HG02610 (cell line): ENCODE data around the gene CYBA.

Source experiments
- ATAC-seq: cut with Tn5 transposase; IDR thresholded peaks from one replicate; pipeline ENCODE4 v1.9.1; 2021; ENCODE audit warnings: mild to moderate bottlenecking, moderate library complexity; ENCODE audit not compliant: unreplicated experiment

CYBA gene

DNA sequence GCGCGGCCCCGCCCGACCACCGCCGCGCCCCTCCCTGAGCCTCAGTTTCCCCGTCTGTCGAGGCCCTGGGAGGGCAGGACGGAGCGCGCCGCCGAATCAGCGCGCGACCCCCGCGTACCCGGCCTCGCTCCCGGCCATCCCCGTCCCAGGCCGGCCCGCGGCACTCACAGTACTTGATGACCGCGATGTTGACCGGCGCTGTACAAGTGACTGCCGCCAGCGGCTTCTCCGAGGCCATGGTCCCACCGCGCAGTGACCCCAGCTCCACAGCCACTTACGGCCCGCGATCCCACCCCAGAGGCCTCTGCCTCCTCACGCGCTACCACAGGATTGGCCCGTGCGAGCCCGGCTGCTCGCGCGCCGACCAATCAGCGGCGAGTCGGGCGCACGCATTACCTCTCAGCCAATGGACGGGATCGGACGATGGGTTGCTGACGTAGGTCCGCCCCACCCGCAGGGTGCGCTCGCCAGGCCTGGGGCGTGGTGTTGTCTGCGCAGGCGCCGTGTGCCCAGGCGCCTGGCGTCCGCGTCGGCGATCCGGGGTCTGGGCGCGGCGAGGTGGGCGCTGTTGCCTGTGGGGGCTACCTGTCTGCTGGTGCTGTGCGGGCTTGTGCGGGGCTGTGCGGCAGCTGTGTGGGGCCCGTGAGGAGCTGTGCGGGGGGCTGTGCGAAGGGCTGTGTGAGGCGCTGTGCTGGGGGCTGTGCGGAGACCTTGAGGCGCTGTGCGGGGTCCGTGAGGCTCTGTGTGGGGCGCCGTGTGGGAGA is 12.2 kb upstream of the CYBA start, which contains the start of gene MVD:
Gene MVD (minus strand): TSS at position 249 of the 764 bp plus-strand sequence. CDS start 11 bp downstream, at position 238.
- ATAC-seq, result peak; percentile 93

DNA sequence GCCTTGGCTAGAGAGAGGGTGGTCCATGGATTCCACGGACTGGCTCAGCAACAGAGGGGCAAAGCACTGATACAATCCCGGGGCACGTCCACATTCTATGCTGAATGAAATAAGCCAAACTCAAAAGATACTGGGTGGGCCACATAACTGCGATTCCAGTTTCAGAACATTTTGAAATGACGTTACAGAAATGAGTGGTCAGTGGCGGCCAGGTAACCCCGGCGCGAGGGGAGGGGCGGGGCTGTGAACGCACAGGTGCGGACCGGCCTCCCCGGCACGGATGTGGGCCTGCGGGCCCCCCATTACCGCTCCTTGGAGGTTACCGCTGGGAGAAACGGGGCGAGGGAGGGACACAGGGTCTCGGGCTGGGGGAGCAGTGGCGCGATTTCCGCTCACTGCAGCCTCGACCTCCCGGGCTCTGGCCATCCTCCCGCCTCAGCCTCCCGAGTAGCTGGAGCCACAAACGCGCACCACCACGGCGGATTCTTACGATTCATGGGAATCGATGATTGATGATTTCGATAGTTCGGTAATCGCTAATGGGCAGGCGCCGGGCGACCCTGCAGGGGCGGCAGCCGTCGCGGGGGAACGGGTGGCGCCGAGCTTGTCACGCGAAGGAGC is 11.5 kb upstream of the CYBA start:
- no peak for ATAC-seq

DNA sequence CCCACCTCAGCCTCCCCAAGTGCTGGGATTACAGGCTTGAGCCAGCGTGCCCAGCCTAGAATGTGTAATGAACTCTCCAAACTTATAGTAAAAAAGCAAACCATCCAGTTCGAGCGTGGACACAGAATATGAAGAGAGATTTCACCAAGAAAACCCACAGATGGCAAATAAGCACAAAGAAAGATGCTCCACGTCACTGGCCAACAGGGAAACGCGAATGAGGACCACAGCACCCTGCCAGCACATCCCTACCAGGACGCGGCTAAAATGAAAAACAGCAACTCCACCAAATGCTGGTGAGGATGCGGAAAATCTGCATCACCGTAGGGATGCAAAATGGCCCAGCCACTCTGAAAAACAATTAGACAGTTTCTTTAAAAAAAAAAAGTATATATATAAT is 10.6 kb upstream of the CYBA start:
- ATAC-seq, result no peak

DNA sequence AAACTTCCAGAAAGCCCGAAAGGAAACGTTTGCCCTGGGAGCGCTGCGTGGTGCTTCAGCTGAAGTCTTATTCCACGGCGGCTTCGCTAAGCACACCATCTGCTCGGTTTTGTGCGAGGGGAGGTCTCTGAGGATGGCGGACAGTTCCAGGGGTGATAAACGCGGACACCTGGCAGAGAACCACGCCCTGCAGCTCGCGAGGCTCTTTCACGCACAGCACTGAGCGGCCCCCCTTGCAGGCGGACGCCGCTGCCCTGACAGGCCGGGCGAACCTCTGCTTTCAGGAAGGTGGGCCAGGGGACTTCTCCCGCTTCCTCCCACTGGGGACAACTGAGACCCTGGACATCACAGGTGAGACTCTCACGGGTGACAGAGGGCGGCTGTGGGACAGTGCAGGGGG is 8.3 kb upstream of the CYBA start:
- ATAC-seq, result no peak

DNA sequence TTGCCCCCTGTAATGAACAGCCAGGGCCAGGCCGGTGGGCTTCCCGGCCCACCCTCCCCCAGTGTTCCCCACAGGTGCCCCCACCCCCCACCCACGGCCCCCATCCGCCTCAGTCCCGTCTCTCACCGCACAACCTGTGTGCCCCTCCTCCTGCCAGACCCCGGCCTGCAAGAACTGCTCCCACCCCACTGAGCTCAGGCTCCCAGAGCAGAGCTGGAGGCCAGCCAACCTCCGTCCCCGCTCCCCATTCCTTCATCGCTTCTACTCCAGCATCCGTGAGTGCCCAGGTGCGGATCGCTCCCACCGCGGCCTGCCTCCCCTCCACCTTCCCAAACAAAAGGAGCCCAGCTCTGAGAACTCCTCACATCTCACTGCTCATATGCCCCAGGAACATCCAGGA is 7.9 kb upstream of the CYBA start:
- no peak for ATAC-seq

DNA sequence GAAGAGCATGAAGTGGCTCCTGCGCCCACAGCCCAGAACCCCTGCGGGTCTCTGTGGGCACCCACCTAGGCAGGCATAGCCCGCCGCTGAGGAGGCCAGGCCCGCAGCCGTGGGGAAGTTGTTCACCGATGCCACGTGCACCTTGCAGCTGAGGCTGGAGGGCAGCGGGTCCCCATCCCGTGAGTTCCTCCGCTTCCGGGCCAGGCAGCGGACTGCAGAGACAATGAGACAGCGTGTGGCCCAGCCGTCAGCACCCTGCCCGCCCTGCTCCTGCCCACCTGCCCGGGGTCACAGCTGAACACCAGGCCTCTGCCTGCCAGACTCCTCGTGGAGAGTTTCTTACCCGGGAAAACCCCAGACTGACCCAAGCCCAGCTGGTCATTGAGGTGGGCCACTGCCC is 6.5 kb upstream of the CYBA start:
- ATAC-seq, result no peak

DNA sequence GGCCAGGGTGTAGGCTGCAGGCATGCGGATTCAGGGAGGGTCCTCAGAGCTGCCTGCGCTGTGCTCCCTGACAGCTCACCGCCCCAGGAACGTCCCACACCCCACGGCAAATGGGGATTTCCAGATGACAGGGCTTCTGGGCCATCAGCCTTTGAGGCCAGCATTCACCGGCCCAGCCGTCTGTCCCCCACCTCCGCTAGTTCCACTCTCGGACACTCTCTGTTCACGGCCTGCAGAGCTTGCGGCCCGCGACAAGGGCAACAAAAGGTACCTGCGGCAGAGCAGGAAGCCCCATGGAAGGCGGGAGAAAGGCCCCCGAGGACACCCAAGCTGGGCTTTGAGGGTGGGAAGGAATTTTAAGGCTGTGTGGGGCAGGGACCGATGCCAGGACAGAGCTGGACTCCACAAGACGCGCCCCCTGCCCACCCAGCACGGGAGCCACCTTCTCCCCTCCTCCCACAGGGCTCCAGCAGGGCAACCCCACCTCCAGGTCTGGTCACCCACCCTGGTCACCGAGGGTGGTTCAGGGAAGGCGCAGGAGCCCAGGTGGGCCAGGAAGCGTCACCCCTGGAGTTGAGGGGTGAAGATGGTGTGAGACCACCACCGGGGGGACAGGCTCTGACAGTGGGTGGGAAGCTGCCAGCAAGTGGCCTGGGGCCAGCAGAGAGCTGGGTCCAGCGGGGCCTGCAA is 5.6 kb upstream of the CYBA start:
- no peak for ATAC-seq

DNA sequence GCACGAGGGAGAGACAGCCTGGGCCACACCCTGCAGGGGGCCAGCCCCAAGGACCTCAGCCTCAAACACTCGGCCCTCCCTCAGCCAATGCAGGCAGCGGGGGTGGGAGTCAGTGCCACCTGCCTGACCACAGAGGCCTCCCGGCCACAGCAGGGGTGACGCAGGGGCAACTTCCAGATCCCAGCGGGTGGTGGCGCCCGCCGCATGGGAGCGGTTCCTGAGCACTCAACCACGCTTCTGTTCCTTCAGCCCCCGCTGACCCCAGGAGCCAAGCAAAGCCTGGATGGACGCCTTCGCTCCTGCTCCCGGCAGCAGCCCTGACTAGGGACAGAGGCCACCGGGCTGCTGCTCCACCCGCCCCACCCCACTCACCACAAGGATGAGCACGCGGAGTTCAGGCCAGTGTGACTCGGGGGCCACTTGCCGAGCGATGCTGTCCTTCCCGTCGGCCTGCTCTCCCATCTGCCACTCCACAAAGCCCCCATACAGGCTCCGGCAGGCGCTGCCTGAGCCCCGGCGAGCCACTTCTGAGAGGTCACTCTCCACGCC is 5.0 kb upstream of the CYBA start:
- ATAC-seq, result no peak

DNA sequence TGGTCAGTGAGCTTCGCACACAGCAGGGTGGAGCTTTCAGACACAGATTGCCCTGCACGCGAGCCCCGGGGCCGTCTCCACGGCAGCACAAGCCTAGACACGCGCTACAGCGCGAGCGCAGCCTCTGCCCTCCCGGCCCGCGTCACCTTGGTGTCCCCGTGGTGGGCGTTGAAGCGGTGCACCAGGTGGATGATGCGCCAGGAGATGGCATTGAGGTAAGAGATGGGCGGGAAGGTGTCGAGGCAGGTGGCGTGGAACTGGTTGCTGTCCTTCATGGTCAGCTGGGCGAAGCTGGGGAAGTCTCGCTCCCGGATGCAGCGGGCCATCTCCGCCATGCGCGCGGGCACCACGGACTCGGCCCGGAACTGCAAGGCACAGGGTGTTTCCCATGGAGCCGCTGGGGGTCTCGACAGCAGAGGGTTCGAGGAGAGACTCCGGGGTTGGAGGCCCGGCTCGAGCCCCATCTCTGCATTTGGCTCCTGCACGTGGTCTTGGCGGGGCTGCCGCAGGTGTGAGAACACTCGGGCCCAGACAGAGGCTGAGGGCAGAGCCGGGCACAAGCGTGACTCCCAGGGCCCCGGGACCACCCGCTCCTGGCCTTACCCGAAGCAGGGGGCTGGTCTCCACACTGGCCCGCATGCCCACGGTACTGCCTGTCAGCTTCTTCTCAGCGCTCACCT is 4.3 kb upstream of the CYBA start:
- no peak for ATAC-seq

DNA sequence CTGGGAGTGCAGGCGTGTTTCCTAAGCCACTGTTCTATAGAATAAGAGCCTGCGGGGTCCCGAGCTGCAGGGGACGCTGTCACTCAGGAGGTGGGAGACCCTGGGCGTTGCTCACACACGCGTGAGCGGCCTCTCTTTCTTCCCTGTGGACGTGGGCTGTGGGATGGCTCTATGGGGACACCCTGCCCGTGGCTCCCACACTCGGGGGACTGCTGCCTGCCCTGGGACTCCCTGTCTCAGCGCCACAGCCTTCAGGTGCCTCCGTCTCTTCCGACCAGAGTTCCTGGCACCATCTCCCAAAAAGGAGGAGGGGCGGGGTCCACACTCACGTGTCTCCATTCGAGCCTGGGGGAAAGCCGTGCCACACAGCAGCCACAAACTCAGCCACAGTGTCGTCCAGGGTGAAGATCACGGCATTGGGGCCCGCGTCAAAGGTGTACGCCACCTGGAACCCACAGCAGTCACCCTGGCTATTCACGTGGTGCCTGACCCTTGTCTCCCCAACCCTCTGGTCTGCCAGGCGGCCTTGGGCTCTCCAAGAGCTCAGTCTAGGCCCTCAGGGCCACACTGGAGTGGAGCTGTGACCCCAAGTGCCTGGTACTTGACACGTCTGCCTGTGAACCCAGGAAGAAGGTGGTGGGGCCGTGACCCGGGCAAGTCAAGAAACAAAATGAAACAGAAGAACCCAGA is 3.7 kb upstream of the CYBA start:
- ATAC-seq, result no peak

DNA sequence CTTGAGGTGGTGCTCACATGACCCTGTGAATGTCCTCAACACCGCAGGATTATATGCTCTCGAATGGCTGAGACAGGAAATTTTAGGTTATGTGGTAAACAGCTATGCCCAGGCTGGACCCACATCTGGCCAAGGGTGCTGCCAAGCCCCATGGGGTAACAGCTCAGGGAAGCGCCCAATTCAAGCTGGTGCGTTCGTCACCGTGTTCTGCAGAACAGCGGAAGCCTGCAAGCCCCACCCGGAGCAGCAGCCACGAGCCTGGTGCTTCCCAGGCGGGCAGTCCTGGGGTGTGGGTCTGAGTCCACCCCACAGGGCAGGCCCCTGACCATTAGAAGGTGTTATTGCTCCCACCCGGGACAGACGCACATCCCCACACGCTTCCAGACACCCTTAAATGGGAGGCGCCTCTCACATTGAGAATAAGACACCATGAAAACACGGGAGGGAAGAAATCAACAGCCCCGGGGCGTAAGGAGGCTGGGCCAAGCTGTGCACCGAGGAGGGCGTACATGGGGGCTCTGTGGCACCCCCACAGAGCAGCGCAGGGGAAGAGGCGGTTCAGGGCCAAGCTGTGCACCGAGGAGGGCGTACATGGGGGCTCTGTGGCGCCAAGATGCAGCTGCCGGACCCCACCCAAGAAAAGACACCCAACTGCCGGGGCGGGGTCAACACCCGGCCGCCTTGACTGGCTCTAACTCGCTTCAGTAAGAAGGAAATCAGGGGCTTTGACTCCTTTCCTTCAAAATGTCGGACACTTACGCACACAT is 2.9 kb upstream of the CYBA start:
- no peak for ATAC-seq

DNA sequence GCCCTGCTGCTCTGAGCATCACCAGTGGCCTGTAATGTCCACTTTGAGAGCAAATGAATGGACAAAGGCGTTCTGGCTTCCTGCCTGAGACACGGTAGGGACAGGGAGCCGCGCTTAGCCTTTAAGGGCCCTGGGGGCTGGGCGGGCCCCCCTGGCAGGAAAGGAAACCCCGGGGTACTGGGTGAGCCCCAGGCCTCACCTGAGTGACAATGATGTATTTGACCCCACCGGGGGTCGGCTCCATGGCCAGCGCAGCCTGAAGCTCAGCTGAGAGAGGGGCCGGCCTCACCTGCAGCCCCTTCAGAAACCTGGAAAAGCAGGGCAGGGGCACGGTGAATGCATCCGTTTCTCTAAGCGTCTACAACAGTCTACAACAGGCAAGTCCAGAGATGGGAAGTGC is 2.2 kb upstream of the CYBA start:
- no peak for ATAC-seq

DNA sequence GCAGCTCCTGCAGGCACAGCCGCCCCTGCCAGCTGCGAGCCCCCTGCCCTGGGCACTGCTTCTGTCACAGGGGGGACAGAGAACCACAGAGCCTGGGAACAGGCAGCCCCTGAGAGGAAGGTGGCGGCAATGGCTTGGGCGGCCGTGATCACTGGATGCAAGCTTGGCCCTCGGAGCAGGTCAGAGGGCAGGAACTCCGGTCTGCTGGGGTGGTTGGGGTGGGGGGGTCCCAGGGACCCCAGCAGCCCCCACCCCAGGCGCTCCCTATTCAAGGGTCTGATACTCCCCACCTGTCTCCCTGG is 1.9 kb upstream of the CYBA start:
- no peak for ATAC-seq

DNA sequence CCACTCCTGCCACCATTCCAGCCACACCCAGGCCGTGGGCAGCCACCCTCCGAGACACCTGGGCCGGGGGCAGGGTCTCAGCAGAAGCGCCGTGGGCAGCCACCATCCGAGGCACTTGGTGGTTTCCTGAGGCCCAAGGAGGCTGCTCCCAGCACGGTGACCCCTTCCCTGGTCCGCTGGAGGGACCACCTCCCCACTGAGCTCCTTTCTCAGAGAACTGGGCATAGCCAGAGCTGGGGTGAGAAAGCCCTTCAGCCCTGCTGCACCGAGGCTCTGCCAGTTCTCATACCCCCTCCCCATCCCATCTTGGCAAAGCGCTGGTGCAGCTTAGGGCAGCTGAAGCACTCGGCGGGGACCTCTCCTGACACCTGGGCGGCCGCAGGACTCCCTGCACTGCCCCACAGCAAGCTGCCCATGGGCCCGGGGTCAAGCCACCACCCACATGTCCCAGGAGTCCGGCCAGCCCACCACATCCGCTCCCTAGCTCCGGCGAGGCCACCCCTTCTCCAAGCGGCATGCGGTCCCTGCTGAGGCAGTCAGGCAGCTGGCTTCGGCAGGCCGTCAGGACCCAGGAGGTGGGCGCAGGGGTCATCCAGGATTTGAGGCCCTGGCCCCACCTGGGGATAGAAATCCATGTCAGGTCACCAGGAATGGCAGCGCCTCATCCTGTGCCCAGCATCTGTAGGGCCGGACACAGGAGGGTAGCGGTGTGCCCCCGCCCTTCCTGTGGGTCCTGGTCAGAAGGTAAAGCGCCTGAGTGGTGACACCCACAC is 1.3 kb upstream of the CYBA start:
- no peak for ATAC-seq

DNA sequence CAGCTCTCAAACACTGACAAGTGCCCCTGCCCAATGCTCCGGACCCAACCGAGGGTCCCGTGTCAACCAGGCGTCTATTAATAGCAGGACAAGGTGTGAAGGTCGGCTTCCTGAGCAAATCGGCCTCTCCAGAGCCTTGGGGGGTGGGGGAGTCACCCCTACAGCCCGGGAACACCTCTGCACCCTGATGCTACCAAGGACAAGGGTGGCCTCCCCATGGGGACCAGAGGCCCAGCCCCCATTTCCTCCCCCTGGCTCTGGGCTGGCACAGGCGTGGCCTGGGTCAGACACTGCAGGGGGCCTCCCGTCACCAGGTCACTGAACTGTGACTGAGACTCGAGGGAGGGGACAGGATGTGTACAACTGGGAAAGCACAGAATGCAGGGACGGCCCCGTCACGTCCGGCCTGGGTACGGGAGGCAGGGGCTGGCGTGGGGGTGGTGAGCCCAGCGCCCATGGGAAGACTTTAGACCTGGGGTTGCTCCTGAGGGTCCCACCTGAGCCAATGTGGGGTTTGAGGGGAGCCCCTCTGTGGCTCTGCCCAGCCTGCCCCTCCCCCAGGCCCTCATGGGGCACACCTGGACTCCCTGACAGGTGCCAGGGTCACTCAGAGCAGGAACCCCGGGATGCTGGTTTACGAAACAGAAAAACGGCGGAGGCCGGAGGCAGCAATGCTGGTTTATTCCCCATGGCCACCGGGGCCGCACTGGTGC is 579 bp upstream of the CYBA start:
- ATAC-seq, result peak; percentile 77

DNA sequence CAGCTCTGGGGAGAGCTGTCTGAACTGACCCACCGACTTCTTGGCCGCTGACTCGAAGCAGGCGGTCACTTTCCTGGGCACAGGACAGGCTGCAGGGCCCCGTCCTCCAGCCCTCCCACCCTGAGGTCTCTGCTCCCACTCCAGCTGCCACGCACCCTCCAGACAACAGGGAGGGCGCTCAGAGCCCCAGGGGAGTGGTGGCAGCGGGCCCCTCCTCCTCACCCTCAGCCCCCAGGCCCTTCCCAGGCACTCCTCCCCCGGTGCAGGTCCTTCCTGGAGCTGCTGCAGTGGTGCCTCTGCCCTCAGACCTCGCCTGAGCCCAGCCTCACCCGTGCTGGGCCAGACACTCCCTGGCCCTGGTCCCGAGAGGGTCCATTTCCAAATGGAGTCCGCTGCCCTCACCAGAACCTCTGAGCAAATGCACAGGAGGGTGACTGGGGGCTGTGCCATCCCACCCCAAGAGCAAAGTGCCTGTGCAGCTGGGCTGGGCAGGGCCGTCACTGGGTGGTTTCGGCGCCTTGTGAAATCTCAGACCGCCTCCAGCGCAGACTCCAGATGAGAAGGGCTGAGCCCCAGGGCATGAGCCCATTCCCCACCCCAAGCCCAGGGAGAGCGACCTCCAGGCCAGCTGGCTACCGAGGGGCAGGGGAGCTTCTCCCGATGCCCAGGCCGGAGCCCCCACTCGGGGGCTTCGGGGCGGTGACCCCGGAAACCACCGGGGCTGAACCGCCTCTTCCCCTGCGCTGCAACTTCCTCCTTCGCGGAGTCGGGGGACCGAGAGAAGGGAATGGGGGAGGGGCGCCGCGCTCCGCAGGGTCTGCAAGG is 717 bp downstream of the CYBA start:
- peak; percentile 4 for ATAC-seq

DNA sequence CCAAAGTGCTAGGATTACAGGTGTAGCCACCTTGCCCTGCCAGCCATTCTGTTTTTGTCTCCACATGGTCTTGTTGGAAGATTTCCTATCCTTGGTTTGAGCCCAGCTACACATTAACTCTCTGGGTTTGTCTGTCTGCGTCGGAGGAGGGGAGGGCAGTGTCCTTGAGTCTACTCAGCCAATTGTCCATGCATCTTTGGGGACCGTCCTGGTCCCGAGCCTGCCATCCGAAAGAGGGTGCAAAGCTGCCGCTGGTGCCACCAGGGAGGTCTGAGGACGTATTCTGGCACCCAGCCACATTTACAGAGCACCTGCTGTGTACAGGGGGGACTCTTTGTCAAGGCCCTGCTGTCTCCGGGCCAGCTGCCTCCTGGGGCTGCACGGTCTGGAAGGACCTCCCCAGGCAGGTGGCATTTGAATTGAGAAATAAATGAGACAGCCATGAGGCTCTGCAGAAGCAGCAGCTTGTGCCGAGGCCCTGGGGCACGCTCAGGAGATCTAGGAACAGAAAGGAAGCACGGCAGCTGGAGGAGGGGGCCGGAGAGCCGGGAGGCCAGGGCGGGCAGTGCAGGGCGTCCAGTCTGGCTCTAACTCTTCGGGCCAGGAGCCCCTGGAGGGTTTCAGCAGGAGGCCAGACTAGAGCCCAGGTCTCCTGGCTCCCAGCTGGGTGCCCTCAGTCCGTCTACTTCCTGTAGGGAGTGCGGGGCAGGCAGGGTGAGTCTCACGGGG is 1.5 kb downstream of the CYBA start:
- ATAC-seq, result no peak
